Gastrocnemius medialis (tissue), 4 donors: ENCODE data around the gene SPTBN4. TPM values are rescaled to one million over a fixed set of nuclear protein-coding genes. Genes with fewer than 3 reads are reported as not detected.
A peak's percentile ranks its signal among the peaks of the same experiment; 100 is the strongest.

Experiments
- ATAC-seq, 2 donors: fragments of 150-250 bp; one replicate each; pipeline ENCODE4 v1.9.1; 2016
- DNase-seq, 2 donors: peaks; one replicate each; pipeline ENCODE4 v3.0.0-alpha.2; 2019
- H3K27ac ChIP-seq, 4 donors: fragments of 200-600 bp; sonication (generic); 1 replicate in 1 of 4; 2 replicates in 3 of 4; pipeline ENCODE4 v1.5.1; 2016 to 2018; ENCODE audit warnings: mild to moderate bottlenecking in 2 of 4, moderate library complexity in 1 of 4
- H3K27me3 ChIP-seq, 3 donors: fragments of 200-600 bp; sonication (generic) in 2 of 3; 1 replicate in 1 of 3; 2 replicates in 2 of 3; pipeline versions ENCODE4 v1.5.1 to v1.6.0; 2016 to 2019; ENCODE audit warnings: mild to moderate bottlenecking in 1 of 3, moderate library complexity in 1 of 3
- H3K36me3 ChIP-seq, 2 donors: fragments of 200-600 bp; sonication (generic) in 1 of 2; one replicate each; pipeline ENCODE4 v1.5.1; 2017 to 2018
- H3K4me1 ChIP-seq, 2 donors: fragments of 200-600 bp; sonication (generic) in 1 of 2; one replicate each; pipeline ENCODE4 v1.5.1; 2016 to 2017; ENCODE audit warnings: mild to moderate bottlenecking in 2 of 2
- H3K4me3 ChIP-seq, 4 donors: fragments of 200-600 bp; sonication (generic) in 3 of 4; 1 replicate in 1 of 4; 2 replicates in 3 of 4; pipeline ENCODE4 v1.5.1; 2016 to 2019; ENCODE audit warnings: mild to moderate bottlenecking in 2 of 4
- H3K9me3 ChIP-seq, 3 donors: fragments of 200-600 bp; sonication (generic) in 2 of 3; 1 replicate in 1 of 3; 2 replicates in 2 of 3; pipeline ENCODE4 v1.5.1; 2016 to 2019
- POLR2A ChIP-seq, 2 donors: fragments of 450-650 bp; IDR thresholded peaks; one replicate each; pipeline ENCODE4 v1.6.1; 2017; ENCODE audit warnings: antibody characterized with exemption in 2 of 2, mild to moderate bottlenecking in 2 of 2, moderate library complexity in 2 of 2
- in situ Hi-C, 4 donors: fragments of 200-750 bp; cut with MboI; loops; one replicate each; pipeline versions ENCODE4 v1.15.0 to v1.8.0; 2017; ENCODE audit warnings: low sequenced_read_pairs in 4 of 4
- intact Hi-C: fragments of 100-400 bp; cut with DNase I; formaldehyde crosslinking; loops from one replicate; pipeline ENCODE4 v1.15.1; 2023; ENCODE audit warnings: low total_unique reads
- total RNA-seq, 4 donors: library from RNA; depleted of rRNA; stranded (reverse); fragments of >200 nt; gene quantifications; one replicate each; pipeline versions ENCODE4 v1.1.0 to v1.2.3, GENCODE V29; 2016
- TF ChIP-seq, protein P1 (sequence below), 5 experiments: fragments of 450-650 bp in 3 of 5; fragments of 200-600 bp in 2 of 5; sonication (generic) in 2 of 5; IDR thresholded peaks in 4 of 5; conservative IDR thresholded peaks in 1 of 5; 1 replicate in 4 of 5; 2 replicates in 1 of 5; pipeline ENCODE4 v1.5.1; 2016 to 2019; ENCODE audit warnings: antibody characterized with exemption in 5 of 5, mild to moderate bottlenecking in 3 of 5, moderate library complexity in 3 of 5

The SPTBN4 gene
- total RNA-seq, 4 donors from 2014 or later, result 0.86 to 5.9 (median 2.4) TPM

DNA sequence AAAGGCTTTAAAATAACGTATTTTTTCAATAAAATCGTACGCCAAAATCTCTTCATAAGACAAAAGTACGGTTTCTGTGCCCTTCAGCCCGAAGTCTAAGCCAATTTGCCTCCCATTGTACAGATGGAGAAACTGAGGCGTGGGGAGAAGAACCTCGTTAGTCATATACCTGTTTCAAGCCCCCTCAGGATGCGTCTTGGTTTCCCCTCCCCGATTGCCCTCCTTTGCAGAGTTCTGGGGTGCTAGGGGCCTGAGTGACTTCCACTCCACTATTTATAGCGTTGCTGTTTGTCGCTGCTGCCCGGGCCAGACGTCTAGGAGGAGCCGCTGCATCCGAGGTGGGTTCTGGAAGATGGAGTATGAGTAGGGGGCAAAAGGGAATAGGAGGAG is 132.1 kb downstream of the SPTBN4 start:
- in situ Hi-C loops, result loop anchor here in 2 of 4 donors (10.0 kb wide), 1 partner anchor 64 kb away; no protein-coding TSS in a partner anchor
- H3K27me3 ChIP-seq, result peaks cover 40 to 54% (median 42%) of the 10 kb centered on the region in 3 donors
- TF ChIP-seq POLR2A (IDR thresholded peaks at IDR 0.05), result no peak
- TF ChIP-seq, protein P1, sequence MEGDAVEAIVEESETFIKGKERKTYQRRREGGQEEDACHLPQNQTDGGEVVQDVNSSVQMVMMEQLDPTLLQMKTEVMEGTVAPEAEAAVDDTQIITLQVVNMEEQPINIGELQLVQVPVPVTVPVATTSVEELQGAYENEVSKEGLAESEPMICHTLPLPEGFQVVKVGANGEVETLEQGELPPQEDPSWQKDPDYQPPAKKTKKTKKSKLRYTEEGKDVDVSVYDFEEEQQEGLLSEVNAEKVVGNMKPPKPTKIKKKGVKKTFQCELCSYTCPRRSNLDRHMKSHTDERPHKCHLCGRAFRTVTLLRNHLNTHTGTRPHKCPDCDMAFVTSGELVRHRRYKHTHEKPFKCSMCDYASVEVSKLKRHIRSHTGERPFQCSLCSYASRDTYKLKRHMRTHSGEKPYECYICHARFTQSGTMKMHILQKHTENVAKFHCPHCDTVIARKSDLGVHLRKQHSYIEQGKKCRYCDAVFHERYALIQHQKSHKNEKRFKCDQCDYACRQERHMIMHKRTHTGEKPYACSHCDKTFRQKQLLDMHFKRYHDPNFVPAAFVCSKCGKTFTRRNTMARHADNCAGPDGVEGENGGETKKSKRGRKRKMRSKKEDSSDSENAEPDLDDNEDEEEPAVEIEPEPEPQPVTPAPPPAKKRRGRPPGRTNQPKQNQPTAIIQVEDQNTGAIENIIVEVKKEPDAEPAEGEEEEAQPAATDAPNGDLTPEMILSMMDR (IDR thresholded peaks at IDR 0.05 in 4 of 5, conservative IDR thresholded peaks at IDR 0.05 in 1 of 5), result no peak
- no peaks in the 10 kb centered on the region for H3K36me3 ChIP-seq
- H3K27ac ChIP-seq, result peak overlapping the region; percentile 63 to 76 (median 75)
- H3K9me3 ChIP-seq, result no peaks in the 10 kb centered on the region
- H3K4me3 ChIP-seq, result no peak overlapping the region
- H3K4me1 ChIP-seq, result peaks cover 27 to 34% of the 10 kb centered on the region in 2 donors
- DNase-seq, result no peak
- no peak for ATAC-seq
- intact Hi-C loops, result loop anchor here (1.0 to 2.0 kb wide), 3 partner anchors 50 to 294 kb away; no protein-coding TSS in a partner anchor

DNA sequence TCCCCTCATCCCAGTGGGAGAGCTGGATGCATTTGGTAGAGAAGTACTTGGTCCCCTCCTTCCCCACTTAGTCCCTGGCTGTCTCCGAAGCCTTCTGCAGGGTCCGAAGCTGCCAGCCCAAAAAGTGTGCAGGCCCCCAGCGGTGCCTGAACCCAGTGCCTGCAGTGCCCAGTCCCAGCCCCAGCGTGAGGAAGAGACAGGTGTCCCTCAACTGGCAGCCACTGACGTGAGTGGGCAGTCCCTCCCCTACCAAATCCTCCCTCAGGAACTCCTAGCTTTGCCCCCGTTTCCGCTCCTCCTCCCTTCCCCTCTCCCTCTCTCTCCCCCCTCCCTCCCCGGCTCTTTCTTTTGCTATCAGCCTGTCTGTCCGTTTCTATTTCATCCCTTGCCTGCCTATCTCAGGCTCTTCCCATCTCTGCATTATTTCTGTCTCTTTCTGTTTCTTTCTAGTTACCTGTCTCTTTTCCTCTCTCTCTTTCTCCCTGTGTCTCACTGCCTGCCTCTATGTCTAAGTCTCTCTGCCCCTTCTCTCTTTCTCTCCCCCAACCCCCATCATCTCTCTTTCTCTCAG is 132.6 kb downstream of the SPTBN4 start:
- no peak for TF ChIP-seq POLR2A (IDR thresholded peaks at IDR 0.05)
- TF ChIP-seq, protein P1 (IDR thresholded peaks at IDR 0.05 in 4 of 5, conservative IDR thresholded peaks at IDR 0.05 in 1 of 5), result no peak
- Histone ChIP-seq H3K27me3 (peaks cover 40 to 54% (median 42%) of the 10 kb centered on the region in 3 donors), H3K36me3 (no peaks in the 10 kb centered on the region), H3K27ac (peak overlapping the region; percentile 63 to 76 (median 75)), H3K4me3 (peak overlapping the region; percentile 15 to 25 (median 20)), H3K9me3 (no peaks in the 10 kb centered on the region), H3K4me1 (peaks cover 32 to 37% of the 10 kb centered on the region in 2 donors)
- DNase-seq, result no peak
- in situ Hi-C loops (loop anchor here in 2 of 4 donors (10.0 kb wide), 1 partner anchor 65 kb away; no protein-coding TSS in a partner anchor), intact Hi-C loops (loop anchor here (2.0 kb wide), 1 partner anchor 295 kb away; no protein-coding TSS in a partner anchor)
- no peak for ATAC-seq

DNA sequence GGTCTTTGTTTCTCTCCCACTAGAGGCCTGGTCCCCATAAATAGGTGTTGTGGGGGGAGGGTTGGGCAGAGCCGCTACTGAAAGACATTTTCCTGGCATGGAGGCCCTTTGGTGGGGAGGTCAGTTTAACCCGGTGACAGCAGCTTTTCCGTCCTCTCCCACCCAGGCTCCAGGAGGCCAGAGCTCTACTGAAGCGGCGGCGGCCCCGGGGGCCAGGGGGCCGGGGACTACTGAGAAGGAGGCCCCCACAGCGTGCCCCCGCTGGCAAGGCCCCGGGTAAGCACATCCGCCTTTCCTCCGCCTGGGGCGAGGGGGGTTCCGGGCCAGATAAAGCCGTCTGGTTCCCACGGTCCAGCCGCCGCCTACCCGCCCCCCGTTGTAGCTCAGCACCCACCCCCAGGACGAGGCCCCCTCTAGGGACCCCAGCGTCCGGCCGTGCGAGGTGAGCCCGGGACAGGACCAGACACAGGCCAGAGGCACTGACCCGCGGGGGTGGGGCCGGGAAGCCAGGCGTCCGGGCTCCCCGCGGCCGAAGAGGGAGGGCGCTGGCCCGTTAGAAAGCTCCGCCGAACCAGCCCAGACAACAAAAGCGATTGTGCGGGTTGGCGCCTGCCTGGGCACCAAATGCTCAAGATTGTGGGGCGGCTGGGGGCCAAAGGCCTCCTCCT is 133.2 kb downstream of the SPTBN4 start:
- intact Hi-C loops (loop anchor here (2.0 to 5.0 kb wide), 2 partner anchors 295 to 313 kb away; partner anchors contain the start of gene AKT2), in situ Hi-C loops (loop anchor here in 2 of 4 donors (10.0 kb wide), 1 partner anchor 65 kb away; no protein-coding TSS in a partner anchor)
- H3K4me3 ChIP-seq, result peak overlapping the region; percentile 15 to 25 (median 20)
- H3K4me1 ChIP-seq, result peaks cover 37 to 42% of the 10 kb centered on the region in 2 donors
- H3K27ac ChIP-seq, result peak overlapping the region; percentile 63 to 76 (median 75)
- H3K27me3 ChIP-seq, result peaks cover 40 to 54% (median 42%) of the 10 kb centered on the region in 3 donors
- ATAC-seq (no peak), DNase-seq (no peak)
- TF ChIP-seq, protein P1 (IDR thresholded peaks at IDR 0.05 in 4 of 5, conservative IDR thresholded peaks at IDR 0.05 in 1 of 5), result no peak
- TF ChIP-seq POLR2A (IDR thresholded peaks at IDR 0.05), result no peak
- H3K36me3 ChIP-seq, result no peaks in the 10 kb centered on the region
- H3K9me3 ChIP-seq, result no peaks in the 10 kb centered on the region

DNA sequence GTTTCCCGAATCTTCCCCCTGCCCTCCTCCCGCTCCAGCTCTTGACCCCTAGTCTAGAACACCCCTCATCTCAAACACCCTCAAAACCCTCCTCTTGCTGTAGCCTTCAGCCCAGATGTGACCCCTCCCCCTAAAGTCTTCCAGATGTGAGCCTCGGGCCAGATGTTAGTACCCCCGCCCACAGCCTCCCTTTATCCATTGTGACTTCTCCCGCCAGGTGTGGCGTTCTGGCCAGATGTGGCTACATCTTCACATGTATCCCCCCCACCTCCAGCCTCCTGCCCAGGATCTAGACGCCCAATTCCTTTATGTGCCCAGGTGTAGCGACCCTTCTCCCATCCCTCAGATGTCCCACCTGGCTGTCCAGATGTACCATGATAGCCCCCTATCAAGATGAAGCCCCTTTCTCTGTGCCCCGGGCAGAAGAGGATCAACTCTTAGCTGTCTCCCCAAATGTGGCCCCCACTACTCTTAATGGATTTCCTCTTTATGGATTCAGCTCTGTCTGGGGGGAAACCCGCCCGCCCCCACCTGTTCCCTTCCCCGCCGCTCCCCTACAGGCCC is 133.9 kb downstream of the SPTBN4 start:
- peak overlapping the region; percentile 22 to 54 (median 44) for H3K4me3 ChIP-seq
- no peaks in the 10 kb centered on the region for H3K36me3 ChIP-seq
- peak overlapping the region; percentile 63 to 76 (median 75) for H3K27ac ChIP-seq
- in situ Hi-C loops (no loop called here), intact Hi-C loops (loop anchor here (5.0 kb wide), 1 partner anchor 313 kb away; the partner anchor contains the start of gene AKT2)
- H3K9me3 ChIP-seq, result no peaks in the 10 kb centered on the region
- H3K4me1 ChIP-seq, result peaks cover 38 to 44% of the 10 kb centered on the region in 2 donors
- ATAC-seq, result no peak
- peaks cover 40 to 54% (median 42%) of the 10 kb centered on the region in 3 donors for H3K27me3 ChIP-seq
- TF ChIP-seq, protein P1 (IDR thresholded peaks at IDR 0.05 in 4 of 5, conservative IDR thresholded peaks at IDR 0.05 in 1 of 5), result no peak
- no peak for DNase-seq
